Ishikawa (cell line): ENCODE data around the gene AURKAIP1.

Source experiments
- CEBPB ChIP-seq: IDR thresholded peaks from 2 replicates; pipeline ENCODE4 v1.6.1; 2012
- CREB1 ChIP-seq: IDR thresholded peaks from 2 replicates; pipeline ENCODE4 v1.6.1; 2012; ENCODE audit warnings: low read depth
- EGR1 ChIP-seq: IDR thresholded peaks from 2 replicates; pipeline ENCODE4 v1.6.1; 2012
- EP300 ChIP-seq: IDR thresholded peaks from 2 replicates; pipeline ENCODE4 v1.6.1; 2012; ENCODE audit warnings: borderline replicate concordance
- FOXM1 ChIP-seq: IDR thresholded peaks from 2 replicates; pipeline ENCODE4 v1.6.1; 2012; ENCODE audit warnings: low read depth, borderline replicate concordance
- NFIC ChIP-seq: IDR thresholded peaks from 2 replicates; pipeline ENCODE4 v1.6.1; 2012
- RAD21 ChIP-seq: IDR thresholded peaks from 2 replicates; pipeline ENCODE4 v1.6.1; 2012; ENCODE audit warnings: low read depth
- REST ChIP-seq: IDR thresholded peaks from 2 replicates; pipeline ENCODE4 v1.6.1; 2012; ENCODE audit warnings: low read depth, mild to moderate bottlenecking
- TAF1 ChIP-seq: IDR thresholded peaks from 2 replicates; pipeline ENCODE4 v1.6.1; 2012; ENCODE audit warnings: low read depth, mild to moderate bottlenecking
- TCF12 ChIP-seq: IDR thresholded peaks from 2 replicates; pipeline ENCODE4 v1.6.1; 2012; ENCODE audit warnings: low read depth
- TEAD4 ChIP-seq: IDR thresholded peaks from 2 replicates; pipeline ENCODE4 v1.6.1; 2012
- YY1 ChIP-seq: IDR thresholded peaks from 2 replicates; pipeline ENCODE4 v1.6.1; 2012; ENCODE audit warnings: low read depth
- ZBTB7A ChIP-seq: IDR thresholded peaks from 2 replicates; pipeline ENCODE4 v1.6.1; 2012; ENCODE audit warnings: low read depth
- TF ChIP-seq, protein P1 (sequence below): IDR thresholded peaks from 2 replicates; pipeline ENCODE4 v1.6.1; 2012
- TF ChIP-seq, protein P2 (sequence below): IDR thresholded peaks from 2 replicates; pipeline ENCODE4 v1.6.1; 2012

AURKAIP1 gene

DNA sequence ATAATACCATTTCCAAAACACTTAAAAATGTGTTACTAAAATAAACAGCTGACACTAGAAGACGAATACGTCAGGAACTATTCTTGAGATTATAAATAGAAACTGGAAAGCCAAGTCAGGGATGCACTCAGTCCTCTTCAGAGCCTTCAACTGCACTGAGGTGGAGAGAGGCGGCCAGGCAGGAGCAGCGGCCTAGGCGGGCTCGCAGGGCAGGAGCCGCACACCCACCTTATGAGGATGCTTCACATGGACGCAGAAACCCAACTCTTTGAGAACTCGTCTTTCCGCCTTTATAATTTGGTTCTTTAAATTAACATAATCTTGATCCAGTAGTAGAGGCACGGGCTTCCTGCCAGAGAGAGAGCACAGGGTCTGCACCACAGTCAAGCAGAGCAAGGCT lies 20.2 kb upstream of the AURKAIP1 start:
- TF ChIP-seq YY1 = no peak
- TF ChIP-seq, protein P1, sequence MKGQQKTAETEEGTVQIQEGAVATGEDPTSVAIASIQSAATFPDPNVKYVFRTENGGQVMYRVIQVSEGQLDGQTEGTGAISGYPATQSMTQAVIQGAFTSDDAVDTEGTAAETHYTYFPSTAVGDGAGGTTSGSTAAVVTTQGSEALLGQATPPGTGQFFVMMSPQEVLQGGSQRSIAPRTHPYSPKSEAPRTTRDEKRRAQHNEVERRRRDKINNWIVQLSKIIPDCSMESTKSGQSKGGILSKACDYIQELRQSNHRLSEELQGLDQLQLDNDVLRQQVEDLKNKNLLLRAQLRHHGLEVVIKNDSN = no peak
- no peak for TF ChIP-seq ZBTB7A
- no peak for TF ChIP-seq EP300
- no peak for TF ChIP-seq TEAD4
- TF ChIP-seq TCF12 = no peak
- TF ChIP-seq, protein P2, sequence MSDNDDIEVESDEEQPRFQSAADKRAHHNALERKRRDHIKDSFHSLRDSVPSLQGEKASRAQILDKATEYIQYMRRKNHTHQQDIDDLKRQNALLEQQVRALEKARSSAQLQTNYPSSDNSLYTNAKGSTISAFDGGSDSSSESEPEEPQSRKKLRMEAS = no peak

GRCh38 chr1:1394116-1394515 lies 19.1 kb upstream of the AURKAIP1 start:
- TF ChIP-seq TAF1 (no peak), CREB1 (no peak), YY1 (no peak), TEAD4 (no peak), EP300 (no peak), TCF12 (no peak), RAD21 (no peak), NFIC (no peak), CEBPB (no peak), ZBTB7A (no peak)
- TF ChIP-seq, protein P1 = no peak

GRCh38 chr1:1393428-1393827 lies 18.4 kb upstream of the AURKAIP1 start:
- TF ChIP-seq EGR1 (no peak), EP300 (no peak), CREB1 (no peak), YY1 (no peak), CEBPB (no peak), TAF1 (no peak), RAD21 (no peak), TEAD4 (no peak), FOXM1 (no peak), NFIC (no peak), REST (no peak), ZBTB7A (no peak)
- TF ChIP-seq, protein P2 = no peak
- TF ChIP-seq, protein P1 = no peak

- no peak for TF ChIP-seq TCF12
- TF ChIP-seq EP300 = no peak
- TF ChIP-seq CEBPB = no peak
- TF ChIP-seq, protein P1 = no peak
- TF ChIP-seq ZBTB7A = no peak
Measured at GRCh38 chr1:1393014-1393413, 18.0 kb upstream of the AURKAIP1 start.

DNA sequence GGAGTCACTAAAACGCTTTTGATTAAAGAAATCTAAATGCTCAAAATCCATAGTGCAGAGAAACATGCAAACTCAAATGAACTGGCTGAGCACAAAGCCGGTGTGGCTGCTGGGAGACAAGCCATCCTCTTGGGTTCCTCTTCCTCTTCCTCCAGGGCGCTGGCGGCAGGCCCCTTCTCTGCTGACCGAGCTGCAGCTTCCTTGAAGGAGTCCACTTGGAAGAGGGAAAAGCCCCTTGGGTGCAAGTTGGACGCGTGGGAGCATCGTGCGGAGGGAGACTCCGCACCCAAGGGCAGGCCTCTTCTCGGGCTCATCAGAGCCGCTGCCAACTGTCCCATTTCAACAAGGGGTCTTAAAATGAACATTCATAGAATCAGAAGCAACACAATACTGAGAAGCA lies 16.2 kb upstream of the AURKAIP1 start:
- TF ChIP-seq EP300 = no peak
- no peak for TF ChIP-seq TAF1
- TF ChIP-seq TCF12 = no peak
- no peak for TF ChIP-seq NFIC
- TF ChIP-seq, protein P1 = no peak

GRCh38 chr1:1390675-1391074 lies 15.7 kb upstream of the AURKAIP1 start:
- no peak for TF ChIP-seq TEAD4
- TF ChIP-seq CEBPB = no peak
- no peak for TF ChIP-seq EP300
- TF ChIP-seq RAD21 = no peak
- TF ChIP-seq TAF1 = no peak
- no peak for TF ChIP-seq EGR1
- TF ChIP-seq CREB1 = no peak
- no peak for TF ChIP-seq ZBTB7A
- TF ChIP-seq TCF12 = no peak

GRCh38 chr1:1388078-1388472 lies 13.1 kb upstream of the AURKAIP1 start:
- TF ChIP-seq CREB1 (no peak), CEBPB (no peak), NFIC (no peak), ZBTB7A (no peak), TEAD4 (no peak), EP300 (no peak), TAF1 (no peak), FOXM1 (no peak), RAD21 (no peak), TCF12 (no peak), REST (no peak), YY1 (no peak)
- TF ChIP-seq, protein P2 = no peak
- TF ChIP-seq, protein P1 = no peak
